HuH-7 (cell line): ENCODE results near the gene DCAF8.

Source experiments
- DNase-seq: peaks from one replicate; pipeline ENCODE4 v3.0.0; 2011; ENCODE audit warnings: low spot score

DCAF8 gene

DNA sequence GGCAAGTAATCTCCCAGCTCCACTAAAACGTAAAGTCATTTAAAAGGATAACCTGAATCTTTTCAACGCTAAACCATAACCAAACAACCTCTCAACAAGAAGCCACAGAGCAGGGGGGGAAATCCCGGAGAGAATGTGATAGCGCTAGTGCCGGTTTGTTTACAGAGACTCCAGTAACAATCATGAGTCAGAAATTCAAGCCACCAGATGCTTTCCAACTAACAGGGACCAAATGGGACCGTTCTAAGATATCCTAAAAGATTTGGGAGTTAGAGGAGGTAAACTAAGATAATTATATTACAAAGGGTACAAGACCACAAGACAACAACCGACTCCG lies 825 bp downstream of the DCAF8 start:
- peak; percentile 54 for DNase-seq

GRCh38 chr1:160260406-160261382 lies 1.7 kb downstream of the DCAF8 start:
- DNase-seq: peak; percentile 15

DNA sequence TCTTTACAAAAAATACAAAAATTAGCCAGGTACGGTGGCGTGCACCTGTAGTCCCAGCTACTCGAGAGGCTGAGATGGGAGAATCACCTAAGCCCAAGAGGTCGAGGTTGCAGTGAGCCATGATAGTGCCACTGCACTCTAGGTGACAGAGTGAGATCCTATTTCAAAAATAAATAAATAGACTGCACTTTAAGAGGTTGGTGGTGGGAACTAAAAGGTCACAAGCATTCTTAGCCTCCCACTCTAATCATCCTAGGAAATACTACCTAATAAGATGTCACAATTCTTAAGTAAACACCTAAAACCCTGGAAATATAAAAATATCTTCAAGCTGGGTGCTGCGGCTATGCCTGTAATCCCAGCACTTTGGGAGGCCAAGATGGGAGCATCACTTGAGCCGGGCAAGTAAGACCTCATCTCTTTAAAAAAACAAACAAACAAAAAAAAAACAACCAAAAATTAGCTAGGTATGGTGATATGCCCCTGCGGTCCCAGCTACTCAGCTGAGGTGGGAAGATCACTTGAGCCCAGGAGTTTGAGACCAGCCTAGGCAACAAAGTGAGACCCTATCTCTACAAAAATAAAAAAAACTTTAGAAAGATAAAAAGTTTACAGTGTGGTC lies 4.1 kb downstream of the DCAF8 start:
- DNase-seq: no peak

DNA sequence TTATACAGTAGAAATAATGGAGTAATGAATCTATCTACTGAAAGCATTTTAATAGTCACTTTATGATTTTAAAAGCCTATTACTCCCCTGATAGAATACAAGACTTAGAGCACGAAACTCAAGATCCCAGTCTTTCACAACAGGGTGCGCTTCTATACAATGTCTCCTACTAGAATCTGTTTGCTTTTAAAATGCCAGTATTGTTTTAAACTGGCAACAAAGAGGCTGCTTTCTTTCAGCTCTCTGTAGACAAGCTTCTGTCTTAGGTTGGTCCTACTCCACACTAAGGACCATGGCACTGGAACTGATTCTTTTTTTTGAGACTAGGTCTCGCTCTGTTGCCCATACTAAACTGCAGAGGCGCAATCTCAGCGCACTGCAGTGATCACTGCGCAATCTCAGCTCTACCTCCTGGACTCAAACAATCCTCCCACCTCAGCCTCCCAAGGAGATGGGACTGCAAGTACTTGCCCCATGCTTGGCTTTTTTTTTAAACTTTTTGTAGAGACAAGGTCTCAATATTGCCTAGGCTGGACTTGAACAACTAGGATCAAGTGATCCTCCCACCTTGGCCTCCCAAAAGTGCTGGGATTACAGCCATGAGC lies 4.8 kb downstream of the DCAF8 start:
- no peak for DNase-seq

- no peak for DNase-seq
Observed at GRCh38 chr1:160256396-160257046, 5.8 kb downstream of the DCAF8 start.

DNA sequence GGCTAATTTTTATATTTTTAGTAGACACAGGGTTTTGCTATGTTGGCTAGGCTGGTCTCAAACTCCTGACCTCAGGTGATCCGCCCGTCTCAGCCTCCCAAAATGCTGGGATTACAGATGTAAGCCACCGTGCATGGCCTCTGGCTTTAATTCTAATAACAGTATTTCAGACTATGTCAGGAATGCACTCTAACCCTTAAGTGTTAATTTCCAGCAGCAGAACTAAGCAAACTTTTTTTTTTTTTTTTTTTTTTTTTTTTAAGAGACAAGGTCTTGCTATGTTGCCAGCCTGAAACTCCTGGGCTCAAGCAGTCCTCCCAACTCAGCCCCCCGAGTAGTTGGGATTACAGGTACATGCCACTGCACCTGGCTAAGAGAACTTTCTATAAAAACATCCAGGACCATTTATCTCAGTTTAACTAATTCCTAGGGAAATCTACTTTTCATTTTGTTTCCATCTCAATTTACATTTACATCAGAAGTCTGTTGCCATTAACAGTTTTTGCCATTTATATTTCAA lies 6.5 kb downstream of the DCAF8 start:
- no peak for DNase-seq

DNA sequence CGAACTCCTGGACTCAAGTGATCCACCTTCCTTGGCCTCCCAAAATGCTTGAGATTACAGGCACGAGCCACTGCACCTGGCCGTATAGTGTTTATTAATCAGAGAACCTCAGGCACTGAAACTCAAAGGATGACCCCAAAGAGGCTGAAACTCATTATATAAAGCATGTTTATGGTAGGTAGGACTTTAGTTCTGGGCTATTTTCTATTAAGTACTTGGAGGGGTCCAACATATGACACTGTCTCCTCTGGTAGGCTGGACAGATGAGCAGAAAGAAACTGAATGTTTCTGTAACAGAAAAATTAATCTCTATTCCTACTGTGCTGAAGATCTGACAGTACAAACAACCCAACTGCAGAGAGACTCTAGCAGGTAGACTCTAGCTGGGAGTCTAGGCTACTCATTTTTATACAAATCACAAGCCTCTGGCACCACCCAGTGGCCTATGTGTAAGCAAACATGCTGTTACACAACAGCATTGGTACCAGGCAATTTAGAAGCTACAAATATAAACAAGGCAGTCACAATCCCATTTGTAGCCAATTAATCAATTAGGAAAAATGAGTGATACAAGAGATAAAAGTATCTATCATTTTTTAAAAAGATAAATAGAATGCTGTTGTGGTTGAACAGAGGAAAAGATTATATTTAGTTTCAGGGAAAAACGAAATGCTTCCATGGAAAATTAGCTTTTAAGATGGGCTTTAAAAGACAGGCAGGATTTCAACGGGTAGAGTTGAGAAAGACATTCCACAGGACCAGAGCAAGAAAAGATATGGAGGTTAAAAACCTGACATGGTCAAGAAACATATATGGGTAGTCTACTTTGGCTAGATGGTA lies 10.4 kb downstream of the DCAF8 start:
- peak; percentile 61 for DNase-seq

GRCh38 chr1:160251011-160251410 lies 11.3 kb downstream of the DCAF8 start:
- DNase-seq: no peak

DNA sequence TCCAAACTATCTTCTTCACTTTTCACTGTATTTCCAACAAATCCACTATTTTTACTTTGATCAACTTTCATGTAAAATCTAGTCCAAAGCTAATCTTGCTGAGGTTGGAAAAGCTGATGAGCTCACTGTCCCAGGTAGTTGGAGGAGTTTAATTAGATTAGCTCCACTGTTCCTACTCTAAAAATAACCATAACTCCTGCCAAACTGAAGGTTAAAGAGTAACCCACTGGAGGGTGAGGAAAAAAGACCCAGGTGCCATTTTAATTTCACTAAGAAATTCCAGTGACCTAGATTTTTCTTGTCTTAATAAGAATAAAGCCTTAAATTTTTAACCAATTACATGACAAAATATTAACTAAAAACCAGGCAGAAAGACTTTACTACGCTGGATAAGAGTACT lies 15.3 kb downstream of the DCAF8 start:
- DNase-seq: no peak

GRCh38 chr1:160245434-160245833 lies 16.9 kb downstream of the DCAF8 start:
- no peak for DNase-seq

- no peak for DNase-seq
Observed at GRCh38 chr1:160244209-160244608, 18.1 kb downstream of the DCAF8 start.

DNA sequence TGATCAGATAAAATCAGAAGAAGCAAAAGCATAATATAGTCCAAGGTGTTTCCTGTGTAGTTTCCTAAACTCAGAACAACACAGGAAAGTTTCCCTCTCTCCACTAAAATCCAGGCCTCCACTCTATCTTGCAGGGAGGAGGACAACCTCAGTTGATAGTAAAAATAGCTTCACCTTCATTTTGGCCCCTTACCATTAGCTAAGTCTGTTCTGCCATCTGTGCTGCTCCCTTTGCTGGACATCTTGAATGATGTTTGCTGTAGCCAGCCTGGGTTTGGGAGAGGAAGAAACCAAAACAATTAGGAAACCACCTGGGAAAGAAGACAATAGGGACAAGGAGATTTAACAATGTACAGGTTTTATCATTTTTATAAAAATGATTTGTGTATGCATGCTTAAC lies 18.6 kb downstream of the DCAF8 start:
- no peak for DNase-seq

- no peak for DNase-seq
Observed at GRCh38 chr1:160239582-160240299, 22.6 kb downstream of the DCAF8 start.

DNA sequence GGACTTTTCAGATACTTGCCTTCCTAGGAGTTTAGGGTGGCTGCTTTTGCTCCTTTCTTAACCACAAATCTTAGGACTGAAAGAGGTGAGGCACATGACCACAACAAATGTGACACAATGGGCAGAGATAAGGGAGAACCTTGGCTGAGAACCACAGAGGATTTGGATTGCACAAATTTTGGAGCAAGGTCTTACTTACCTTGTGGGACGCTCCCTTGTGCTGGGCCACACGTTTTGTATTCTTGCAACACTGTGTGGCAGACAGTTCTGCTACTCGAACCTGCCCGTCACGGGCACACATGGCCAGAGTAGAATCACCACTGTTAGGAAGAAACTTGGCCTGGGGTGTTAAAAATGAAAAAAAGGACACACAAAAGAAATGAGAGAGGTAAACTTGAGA lies 23.9 kb downstream of the DCAF8 start:
- DNase-seq: no peak

GRCh38 chr1:160237558-160237957 lies 24.8 kb downstream of the DCAF8 start:
- no peak for DNase-seq

DNA sequence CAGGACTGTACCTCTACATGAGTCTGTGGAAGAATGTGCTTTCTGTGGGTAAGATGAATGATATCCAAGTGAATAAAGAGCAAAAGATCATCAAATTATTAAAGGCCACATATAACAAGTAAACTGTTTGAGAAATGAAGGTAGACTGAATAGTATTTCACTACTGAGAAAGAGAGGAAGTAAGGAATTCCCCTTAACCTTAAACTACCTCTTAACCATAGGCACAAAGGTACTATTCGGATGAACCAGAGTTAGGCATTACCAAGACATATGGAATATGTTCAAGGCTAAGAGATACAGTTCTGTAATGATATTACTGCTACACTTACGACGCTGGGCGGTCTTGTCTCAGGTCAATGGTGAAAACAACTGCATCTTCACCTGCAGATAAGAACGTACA lies 25.5 kb downstream of the DCAF8 start:
- no peak for DNase-seq

DNA sequence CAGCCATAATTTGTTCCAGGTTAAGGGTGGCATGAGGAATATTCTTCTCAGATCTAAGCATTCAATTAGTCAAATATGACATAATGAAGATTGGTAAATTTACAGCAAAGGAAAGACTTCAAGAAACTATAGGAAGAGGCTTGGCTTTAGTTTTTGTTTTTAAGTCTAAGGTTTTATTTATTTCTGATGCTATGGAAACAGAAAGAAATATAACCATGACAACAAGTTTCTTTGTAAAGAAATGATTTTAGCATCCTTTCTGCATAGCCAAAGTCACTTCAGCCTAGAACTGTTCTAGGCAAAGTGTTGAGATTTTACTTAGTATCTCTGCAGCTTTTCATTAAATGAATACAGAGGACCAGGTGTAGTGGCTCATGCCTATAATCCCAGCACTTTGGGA lies 29.4 kb downstream of the DCAF8 start:
- DNase-seq: no peak

GRCh38 chr1:160228431-160228830 lies 33.9 kb downstream of the DCAF8 start:
- DNase-seq: no peak

GRCh38 chr1:160227561-160227960 lies 34.8 kb downstream of the DCAF8 start:
- no peak for DNase-seq

GRCh38 chr1:160227034-160227433 lies 35.3 kb downstream of the DCAF8 start:
- DNase-seq: no peak

- no peak for DNase-seq
Observed at GRCh38 chr1:160226623-160227022, 35.7 kb downstream of the DCAF8 start.
